IPS DF 19.7 (cell line): ENCODE measurements around the gene C1orf232.

ENCODE experiments used
- DNase-seq: peaks from one replicate; pipeline ENCODE4 v3.0.0-alpha.2; 2013; ENCODE audit warnings: low read depth, low spot score

The C1orf232 gene

GRCh38 chr1:26177182-26177684, 8.5 kb upstream of the C1orf232 start, which contains the start of gene CNKSR1:
Gene CNKSR1, plus strand, starts transcription at chr1:26177491. Its CDS starts 57 bp downstream, at chr1:26177548.
- no peak for DNase-seq

GRCh38 chr1:26175346-26175745, 6.6 kb upstream of the C1orf232 start:
- DNase-seq = no peak

DNA sequence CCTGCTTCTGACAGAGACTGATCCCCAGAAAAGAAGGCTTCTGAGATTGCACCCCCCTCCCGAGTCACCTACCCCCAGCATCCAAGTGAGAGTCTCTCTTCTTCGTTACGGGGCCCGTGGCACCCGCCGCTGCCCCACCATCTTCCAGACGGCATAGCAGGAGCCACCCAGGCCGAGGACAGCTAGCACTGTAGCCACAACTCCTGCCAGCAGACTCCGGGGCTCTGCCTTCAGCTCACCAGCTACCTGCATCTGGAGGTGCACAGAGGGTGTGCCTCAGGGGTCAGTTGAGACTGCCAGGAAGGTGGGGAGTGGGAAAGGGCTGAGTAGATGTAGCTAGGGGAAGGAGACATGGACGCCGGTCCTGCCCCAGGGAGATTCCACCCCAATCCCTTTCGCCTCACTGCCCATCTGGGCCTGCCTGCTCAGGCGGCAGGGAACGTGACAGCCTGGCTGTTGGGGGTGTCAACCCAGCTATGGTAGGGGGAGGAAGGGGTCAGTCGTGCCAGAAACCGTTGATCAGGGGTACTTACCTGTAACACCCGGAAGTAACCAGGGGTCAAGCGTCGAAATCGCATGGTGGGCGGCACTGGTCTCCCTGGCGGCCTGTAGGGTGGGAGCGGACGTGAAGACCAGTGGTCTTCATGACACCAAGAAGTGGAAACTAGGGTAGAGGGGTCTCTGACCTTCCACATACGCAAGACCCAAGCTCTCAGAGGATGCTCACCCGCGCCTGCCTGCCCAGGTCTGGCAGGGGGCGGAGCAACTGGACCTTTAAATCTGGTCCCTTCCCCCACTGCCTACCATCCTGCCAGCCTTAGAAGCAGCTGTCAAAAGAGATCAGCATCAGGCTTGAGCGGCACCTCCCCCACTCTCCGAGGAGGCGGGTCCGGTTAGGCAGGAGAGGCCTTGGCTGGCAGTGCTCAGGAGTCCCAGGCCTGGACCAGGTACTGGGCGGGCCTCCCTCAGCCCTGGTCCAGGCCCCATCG, 2.6 kb upstream of the C1orf232 start, which contains the start of gene ZNF593OS:
Gene ZNF593OS, minus strand, starts transcription at position 749 of the 989 bp plus-strand sequence. Its CDS starts 171 bp downstream, at position 578.
- DNase-seq = no peak

GRCh38 chr1:26170472-26170821, 1.7 kb upstream of the C1orf232 start:
- DNase-seq = no peak

- DNase-seq = no peak
Observed at GRCh38 chr1:26169669-26170471, 1.1 kb upstream of the C1orf232 start, which contains the start of gene ZNF593. Gene ZNF593, plus strand, starts transcription at chr1:26169908. Its CDS starts 76 bp downstream, at chr1:26169984.

DNA sequence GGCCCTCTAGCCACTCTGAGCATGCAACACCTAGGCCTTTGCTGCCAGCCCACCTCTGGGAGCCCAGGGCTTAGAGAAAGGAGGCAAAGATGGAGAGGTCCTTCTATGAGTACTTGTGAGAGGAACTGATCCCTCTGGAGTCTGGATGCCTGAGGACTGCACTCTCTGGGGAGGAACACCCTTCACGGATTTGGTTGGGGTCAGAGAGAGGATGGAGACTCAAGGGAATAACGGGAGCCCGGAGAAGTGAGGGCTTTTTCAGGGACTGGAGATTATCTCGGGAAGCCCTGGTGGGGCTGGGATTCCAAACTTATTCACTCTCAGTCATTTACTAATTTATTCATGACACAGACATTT, 413 bp upstream of the C1orf232 start:
- no peak for DNase-seq

GRCh38 chr1:26166719-26167281, 2.0 kb downstream of the C1orf232 start:
- DNase-seq = no peak

- DNase-seq = no peak
Observed at GRCh38 chr1:26164861-26165842, 3.6 kb downstream of the C1orf232 start.

- no peak for DNase-seq
Observed at GRCh38 chr1:26164036-26164860, 4.5 kb downstream of the C1orf232 start.

GRCh38 chr1:26163684-26164035, 5.1 kb downstream of the C1orf232 start:
- no peak for DNase-seq

GRCh38 chr1:26162220-26162709, 6.5 kb downstream of the C1orf232 start:
- no peak for DNase-seq

DNA sequence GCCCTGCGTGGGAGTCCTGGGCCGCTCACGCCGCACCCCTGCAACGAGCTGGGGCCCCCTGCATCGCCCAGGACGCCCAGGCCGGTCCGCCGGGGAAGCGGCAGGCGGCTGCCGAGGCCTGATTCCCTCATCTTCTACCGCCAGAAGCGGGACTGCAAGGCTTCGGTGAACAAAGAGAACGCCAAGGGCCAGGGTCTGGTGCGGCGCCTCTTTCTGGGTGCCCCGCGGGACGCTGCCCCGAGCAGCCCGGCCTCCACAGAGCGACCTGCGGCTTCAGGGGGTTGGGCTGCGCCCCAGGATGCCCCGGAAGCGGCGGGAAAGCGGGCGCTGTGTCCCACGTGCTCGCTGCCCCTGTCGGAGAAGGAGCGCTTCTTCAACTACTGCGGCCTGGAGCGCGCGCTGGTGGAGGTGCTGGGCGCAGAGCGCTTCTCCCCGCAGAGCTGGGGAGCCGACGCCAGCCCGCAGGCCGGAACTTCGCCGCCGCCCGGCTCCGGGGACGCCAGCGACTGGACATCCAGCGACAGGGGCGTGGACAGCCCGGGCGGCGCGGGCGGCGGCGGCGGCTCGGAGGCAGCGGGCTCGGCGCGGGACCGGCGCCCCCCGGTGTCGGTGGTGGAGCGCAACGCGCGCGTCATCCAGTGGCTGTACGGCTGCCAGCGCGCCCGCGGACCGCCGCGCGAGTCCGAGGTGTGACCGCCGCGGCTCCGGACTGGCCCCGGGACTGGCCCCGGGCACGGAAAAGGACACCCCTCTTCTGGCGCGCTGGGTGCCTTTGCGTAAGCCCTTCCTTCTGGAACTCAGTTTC, 7.1 kb downstream of the C1orf232 start:
- DNase-seq = no peak

GRCh38 chr1:26160527-26161414, 8.0 kb downstream of the C1orf232 start:
- no peak for DNase-seq

DNA sequence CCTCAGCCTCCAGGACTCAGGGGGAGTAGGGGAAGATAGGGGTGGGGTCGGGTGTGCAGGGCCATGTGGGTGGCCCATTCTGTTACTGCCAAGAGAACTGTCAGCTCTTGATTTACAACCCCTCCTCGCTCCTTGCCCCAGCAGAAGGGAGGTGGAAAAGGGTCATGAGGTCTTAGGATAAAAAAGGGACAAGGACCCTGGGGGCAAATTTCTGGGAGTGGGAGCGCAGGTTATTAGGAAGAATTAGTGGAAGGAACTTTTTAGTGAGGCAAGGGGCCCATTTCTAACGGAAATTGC, 9.1 kb downstream of the C1orf232 start:
- DNase-seq = no peak

- DNase-seq = no peak
Observed at GRCh38 chr1:26158908-26159742, 9.6 kb downstream of the C1orf232 start, which contains the start of gene FAM110D. Gene FAM110D, plus strand, starts transcription at chr1:26159079. Its CDS starts 2,213 bp downstream, at chr1:26161292.

DNA sequence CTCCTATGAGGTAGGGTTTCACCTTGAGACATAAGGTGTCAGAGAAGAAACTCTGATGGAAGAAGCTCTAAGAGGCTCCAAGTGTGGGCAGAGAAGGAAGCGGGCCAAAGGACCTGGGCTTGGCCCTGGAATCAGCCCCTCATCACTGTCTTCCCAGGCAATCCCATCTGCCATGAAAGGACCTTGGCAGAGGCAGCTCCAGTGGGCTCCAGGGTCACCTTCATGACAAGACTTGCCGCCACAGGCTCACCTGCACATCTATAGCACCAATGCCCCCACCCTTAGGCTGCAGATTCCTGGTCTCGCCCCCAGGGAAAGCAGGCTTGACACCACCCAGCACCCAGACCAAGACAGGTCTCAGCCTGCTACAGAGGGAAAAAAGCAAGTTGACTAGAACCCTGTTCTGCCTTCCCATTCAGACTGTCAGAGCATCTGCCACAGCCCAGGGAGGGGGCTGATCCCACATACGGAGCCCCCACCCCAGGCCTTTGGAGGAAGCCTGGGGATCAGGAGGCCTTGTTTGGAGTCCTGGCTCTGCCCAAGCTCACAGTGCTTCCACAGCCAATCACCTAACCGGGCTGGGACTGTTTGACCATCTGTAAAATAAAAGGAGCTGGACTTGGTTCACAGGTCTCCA, 10.4 kb downstream of the C1orf232 start:
- no peak for DNase-seq
